B cell (primary cell): Measurements from ENCODE around the gene NFIC.

Experiments
- EZH2 ChIP-seq: IDR thresholded peaks from 2 replicates; pipeline ENCODE4 v1.6.1; 2012; ENCODE audit warnings: borderline replicate concordance, low read depth, mild to moderate bottlenecking, moderate library complexity, low read length; ENCODE audit not compliant: insufficient read depth, poor library complexity, severe bottlenecking
- TF ChIP-seq, protein P1 (sequence below): fragments of 200-600 bp; IDR thresholded peaks from one replicate; pipeline ENCODE4 v1.8.0; 2022; ENCODE audit warnings: antibody characterized with exemption, mild to moderate bottlenecking

DNA sequence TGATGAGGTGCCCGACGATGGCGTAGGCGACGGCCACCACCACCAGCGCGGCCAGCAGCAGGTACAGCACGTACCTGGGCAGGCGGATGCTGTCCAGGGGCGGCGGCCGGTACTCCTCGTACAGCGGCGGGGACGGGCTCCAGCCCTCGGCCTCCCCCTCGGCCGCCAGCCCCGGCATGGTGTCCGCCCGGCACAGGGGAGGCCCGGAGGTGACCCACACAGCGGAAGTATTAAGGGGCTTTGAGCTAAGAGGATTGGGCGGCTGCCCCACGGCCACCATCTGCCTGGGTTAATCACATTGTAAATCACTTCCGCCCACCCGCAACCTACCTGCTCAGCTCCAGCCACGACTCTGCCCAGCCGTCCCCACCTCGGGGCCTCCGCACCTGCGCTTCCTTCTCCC is 116.8 kb downstream of the NFIC start, which contains the start of gene SMIM44:
- TF ChIP-seq, protein P1, sequence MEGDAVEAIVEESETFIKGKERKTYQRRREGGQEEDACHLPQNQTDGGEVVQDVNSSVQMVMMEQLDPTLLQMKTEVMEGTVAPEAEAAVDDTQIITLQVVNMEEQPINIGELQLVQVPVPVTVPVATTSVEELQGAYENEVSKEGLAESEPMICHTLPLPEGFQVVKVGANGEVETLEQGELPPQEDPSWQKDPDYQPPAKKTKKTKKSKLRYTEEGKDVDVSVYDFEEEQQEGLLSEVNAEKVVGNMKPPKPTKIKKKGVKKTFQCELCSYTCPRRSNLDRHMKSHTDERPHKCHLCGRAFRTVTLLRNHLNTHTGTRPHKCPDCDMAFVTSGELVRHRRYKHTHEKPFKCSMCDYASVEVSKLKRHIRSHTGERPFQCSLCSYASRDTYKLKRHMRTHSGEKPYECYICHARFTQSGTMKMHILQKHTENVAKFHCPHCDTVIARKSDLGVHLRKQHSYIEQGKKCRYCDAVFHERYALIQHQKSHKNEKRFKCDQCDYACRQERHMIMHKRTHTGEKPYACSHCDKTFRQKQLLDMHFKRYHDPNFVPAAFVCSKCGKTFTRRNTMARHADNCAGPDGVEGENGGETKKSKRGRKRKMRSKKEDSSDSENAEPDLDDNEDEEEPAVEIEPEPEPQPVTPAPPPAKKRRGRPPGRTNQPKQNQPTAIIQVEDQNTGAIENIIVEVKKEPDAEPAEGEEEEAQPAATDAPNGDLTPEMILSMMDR: no peak
- TF ChIP-seq EZH2: no peak
